NCI-H1930 (cell line): ENCODE measurements around the gene INPP5F.

ENCODE experiments used
- DNase-seq, 2 experiments: peaks; one replicate each; lab custom pipeline; 2025; lab: John Stamatoyannopoulos, UW

Gene INPP5F

GRCh38 chr10:119725828-119726675, at the start of gene INPP5F:
Gene INPP5F (plus strand): TSS chr10:119726050. CDS start chr10:119726263, 213 bp downstream.
- peak; percentile 88 for DNase-seq

- DNase-seq, result no peak
Measured at GRCh38 chr10:119677126-119677525, 48.7 kb upstream of the INPP5F start.

GRCh38 chr10:119677904-119678755, 47.7 kb upstream of the INPP5F start:
- DNase-seq, result no peak

- no peak for DNase-seq
Measured at GRCh38 chr10:119679480-119679829, 46.4 kb upstream of the INPP5F start.

GRCh38 chr10:119680050-119680449, 45.8 kb upstream of the INPP5F start:
- DNase-seq, result no peak

- DNase-seq, result no peak
Measured at GRCh38 chr10:119680650-119681081, 45.2 kb upstream of the INPP5F start.

- peak in 1 of 2 experiments; percentile 29 for DNase-seq
Measured at GRCh38 chr10:119686465-119687191, 39.2 kb upstream of the INPP5F start.

- no peak for DNase-seq
Measured at GRCh38 chr10:119687192-119688032, 38.4 kb upstream of the INPP5F start.

GRCh38 chr10:119688033-119688508, 37.8 kb upstream of the INPP5F start:
- no peak for DNase-seq

GRCh38 chr10:119689016-119689580, 36.8 kb upstream of the INPP5F start:
- DNase-seq, result no peak

GRCh38 chr10:119691726-119692125, 34.1 kb upstream of the INPP5F start:
- no peak for DNase-seq

- DNase-seq, result no peak
Measured at GRCh38 chr10:119693262-119693957, 32.4 kb upstream of the INPP5F start.

GRCh38 chr10:119694608-119695007, 31.2 kb upstream of the INPP5F start:
- no peak for DNase-seq

GRCh38 chr10:119700321-119700954, 25.4 kb upstream of the INPP5F start:
- DNase-seq, result no peak

- no peak for DNase-seq
Measured at GRCh38 chr10:119701861-119702260, 24.0 kb upstream of the INPP5F start.

GRCh38 chr10:119702583-119702982, 23.3 kb upstream of the INPP5F start:
- DNase-seq, result no peak

GRCh38 chr10:119703903-119704508, 21.8 kb upstream of the INPP5F start:
- no peak for DNase-seq

GRCh38 chr10:119705434-119705831, 20.4 kb upstream of the INPP5F start:
- DNase-seq, result no peak
